Activated T-helper 17 cell treated with anti-CD3 and anti-CD28 coated beads, Interleukin-2, amount 50 U/mL, for 72 hours (primary cell): Measurements from ENCODE around the gene TAGLN. TPM values are rescaled to one million over a fixed set of nuclear protein-coding genes. Genes with fewer than 3 reads are reported as not detected.

Source experiments
- ATAC-seq: fragments of 150-1000 bp; cut with Tn5 transposase; replicated peaks from 2 replicates; pipeline ENCODE4 v1.10.0; 2021; ENCODE audit warnings: mild to moderate bottlenecking, moderate library complexity
- H3K27ac Mint-ChIP-seq: one replicate; pipeline ENCODE4 v1.8.0; 2022; ENCODE audit warnings: mixed read lengths
- H3K27me3 Mint-ChIP-seq: one replicate; pipeline ENCODE4 v1.8.0; 2022; ENCODE audit warnings: mixed read lengths
- H3K36me3 Mint-ChIP-seq: one replicate; pipeline ENCODE4 v1.8.0; 2022; ENCODE audit warnings: low read depth, mild to moderate bottlenecking, mixed read lengths
- H3K4me1 Mint-ChIP-seq: one replicate; pipeline ENCODE4 v1.8.0; 2022; ENCODE audit warnings: mixed read lengths
- H3K4me3 Mint-ChIP-seq: one replicate; pipeline ENCODE4 v1.8.0; 2022; ENCODE audit warnings: mild to moderate bottlenecking, mixed read lengths
- H3K9me3 Mint-ChIP-seq: one replicate; pipeline ENCODE4 v1.8.0; 2022; ENCODE audit warnings: mixed read lengths
- total RNA-seq, 2 donors: library from RNA; stranded (reverse); gene quantifications; one replicate each; pipeline ENCODE4 v1.2.3, GENCODE V29; 2022

The TAGLN gene
- total RNA-seq = 1 to 10 TPM; 5.1 to 9.6 TPM

GRCh38 chr11:117199053-117199915, at the start of gene TAGLN:
TSS of gene TAGLN (plus strand) at chr11:117199370. CDS start at chr11:117203014, 3,644 bp downstream.
- no peaks in the 10 kb centered on the region for H3K9me3 Mint-ChIP-seq
- no peak within 1 kb of the TSS for H3K4me3 Mint-ChIP-seq
- ATAC-seq = no peak
- no peaks in the 10 kb centered on the region for H3K27me3 Mint-ChIP-seq
- no peaks in the 10 kb centered on the region for H3K4me1 Mint-ChIP-seq
- peaks cover 15% of the 10 kb centered on the region for H3K36me3 Mint-ChIP-seq
- peak within 1 kb of the TSS; percentile 38 for H3K27ac Mint-ChIP-seq

- H3K4me3 Mint-ChIP-seq = no peak overlapping the region
- no peaks in the 10 kb centered on the region for H3K9me3 Mint-ChIP-seq
- no peaks in the 10 kb centered on the region for H3K27me3 Mint-ChIP-seq
- ATAC-seq = no peak
- peaks cover 4% of the 10 kb centered on the region for H3K4me1 Mint-ChIP-seq
- peaks cover 83% of the 10 kb centered on the region for H3K36me3 Mint-ChIP-seq
- no peak overlapping the region for H3K27ac Mint-ChIP-seq
These were observed 47.1 kb upstream of the TAGLN start for GRCh38 chr11:117152066-117152465.

GRCh38 chr11:117154468-117154867, 44.7 kb upstream of the TAGLN start:
- no peak for ATAC-seq
- no peaks in the 10 kb centered on the region for H3K4me1 Mint-ChIP-seq
- peaks cover 91% of the 10 kb centered on the region for H3K36me3 Mint-ChIP-seq
- no peak overlapping the region for H3K27ac Mint-ChIP-seq
- H3K9me3 Mint-ChIP-seq = no peaks in the 10 kb centered on the region
- H3K4me3 Mint-ChIP-seq = no peak overlapping the region
- H3K27me3 Mint-ChIP-seq = no peaks in the 10 kb centered on the region

- H3K9me3 Mint-ChIP-seq = no peaks in the 10 kb centered on the region
- H3K4me1 Mint-ChIP-seq = no peaks in the 10 kb centered on the region
- ATAC-seq = no peak
- no peaks in the 10 kb centered on the region for H3K27me3 Mint-ChIP-seq
- H3K36me3 Mint-ChIP-seq = peaks cover 98% of the 10 kb centered on the region
- H3K27ac Mint-ChIP-seq = no peak overlapping the region
- no peak overlapping the region for H3K4me3 Mint-ChIP-seq
These were observed 41.7 kb upstream of the TAGLN start for GRCh38 chr11:117157507-117157906.

- peaks cover 98% of the 10 kb centered on the region for H3K36me3 Mint-ChIP-seq
- no peak overlapping the region for H3K4me3 Mint-ChIP-seq
- H3K4me1 Mint-ChIP-seq = no peaks in the 10 kb centered on the region
- H3K9me3 Mint-ChIP-seq = no peaks in the 10 kb centered on the region
- no peak overlapping the region for H3K27ac Mint-ChIP-seq
- no peaks in the 10 kb centered on the region for H3K27me3 Mint-ChIP-seq
- peak; percentile 28 for ATAC-seq
These were observed 39.3 kb upstream of the TAGLN start for GRCh38 chr11:117159892-117160291.

GRCh38 chr11:117160826-117161225, 38.3 kb upstream of the TAGLN start:
- Mint-ChIP-seq H3K27ac (no peak overlapping the region), H3K36me3 (peaks cover 98% of the 10 kb centered on the region), H3K9me3 (no peaks in the 10 kb centered on the region), H3K27me3 (no peaks in the 10 kb centered on the region), H3K4me3 (no peak overlapping the region), H3K4me1 (no peaks in the 10 kb centered on the region)
- no peak for ATAC-seq

DNA sequence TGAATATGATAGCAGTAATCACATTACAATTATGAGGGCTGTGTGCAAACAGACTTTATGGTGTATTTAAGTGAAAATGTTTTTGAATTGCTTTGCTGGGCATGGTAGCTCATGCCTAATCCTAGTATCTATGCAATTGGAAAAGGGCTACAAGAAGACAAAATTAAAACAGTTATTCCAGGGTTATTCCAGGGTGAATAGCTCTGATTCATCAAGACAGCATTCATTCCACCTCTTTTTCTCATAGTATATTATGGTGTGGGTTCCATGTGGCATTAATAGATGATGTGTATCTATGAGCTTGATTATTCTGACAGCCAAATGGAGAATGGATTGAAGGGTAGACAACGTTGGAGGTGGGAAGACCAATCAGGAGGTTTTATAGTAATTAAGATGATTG, 32.7 kb upstream of the TAGLN start:
- Mint-ChIP-seq H3K9me3 (no peaks in the 10 kb centered on the region), H3K4me3 (no peak overlapping the region), H3K36me3 (peaks cover 100% of the 10 kb centered on the region), H3K27ac (no peak overlapping the region), H3K4me1 (no peaks in the 10 kb centered on the region), H3K27me3 (no peaks in the 10 kb centered on the region)
- no peak for ATAC-seq

GRCh38 chr11:117169736-117170135, 29.4 kb upstream of the TAGLN start:
- no peak for ATAC-seq
- Mint-ChIP-seq H3K9me3 (no peaks in the 10 kb centered on the region), H3K27me3 (no peaks in the 10 kb centered on the region), H3K27ac (no peak overlapping the region), H3K36me3 (peaks cover 73% of the 10 kb centered on the region), H3K4me1 (no peaks in the 10 kb centered on the region), H3K4me3 (no peak overlapping the region)

DNA sequence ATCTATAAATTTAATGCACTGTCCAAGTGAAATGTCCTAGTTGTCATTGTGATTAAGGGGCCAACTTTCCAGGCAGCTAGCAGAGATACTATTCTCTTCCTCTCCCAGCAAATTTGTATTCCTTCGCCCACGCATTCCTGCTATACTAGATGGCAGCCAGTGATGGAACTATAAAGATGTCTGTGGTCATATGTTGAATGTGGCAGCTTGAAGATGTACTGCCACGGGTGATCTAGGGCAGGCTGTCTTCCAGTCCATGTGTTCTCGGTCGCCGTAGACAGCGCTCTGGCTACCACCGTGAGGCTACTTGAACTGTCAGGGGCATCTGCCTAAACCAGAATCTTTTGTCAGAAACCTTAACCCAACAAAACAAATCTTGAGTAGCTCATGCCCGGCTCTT, 29.0 kb upstream of the TAGLN start:
- no peak for ATAC-seq
- Mint-ChIP-seq H3K4me3 (no peak overlapping the region), H3K9me3 (no peaks in the 10 kb centered on the region), H3K27me3 (no peaks in the 10 kb centered on the region), H3K36me3 (peaks cover 68% of the 10 kb centered on the region), H3K27ac (no peak overlapping the region), H3K4me1 (no peaks in the 10 kb centered on the region)

GRCh38 chr11:117171007-117171403, 28.2 kb upstream of the TAGLN start:
- H3K27me3 Mint-ChIP-seq = no peaks in the 10 kb centered on the region
- H3K27ac Mint-ChIP-seq = no peak overlapping the region

GRCh38 chr11:117171404-117172061, 27.6 kb upstream of the TAGLN start:
- H3K36me3 Mint-ChIP-seq = peaks cover 55% of the 10 kb centered on the region
- no peak for ATAC-seq
- no peak overlapping the region for H3K27ac Mint-ChIP-seq
- H3K4me1 Mint-ChIP-seq = no peaks in the 10 kb centered on the region
- H3K27me3 Mint-ChIP-seq = no peaks in the 10 kb centered on the region
- H3K9me3 Mint-ChIP-seq = no peaks in the 10 kb centered on the region
- H3K4me3 Mint-ChIP-seq = no peak overlapping the region

More at GRCh38 chr11:117171007-117171403, 28.2 kb upstream of the TAGLN start:
- H3K4me1 Mint-ChIP-seq = no peaks in the 10 kb centered on the region
- no peaks in the 10 kb centered on the region for H3K9me3 Mint-ChIP-seq
- no peak overlapping the region for H3K4me3 Mint-ChIP-seq
- no peak for ATAC-seq
- peaks cover 60% of the 10 kb centered on the region for H3K36me3 Mint-ChIP-seq

DNA sequence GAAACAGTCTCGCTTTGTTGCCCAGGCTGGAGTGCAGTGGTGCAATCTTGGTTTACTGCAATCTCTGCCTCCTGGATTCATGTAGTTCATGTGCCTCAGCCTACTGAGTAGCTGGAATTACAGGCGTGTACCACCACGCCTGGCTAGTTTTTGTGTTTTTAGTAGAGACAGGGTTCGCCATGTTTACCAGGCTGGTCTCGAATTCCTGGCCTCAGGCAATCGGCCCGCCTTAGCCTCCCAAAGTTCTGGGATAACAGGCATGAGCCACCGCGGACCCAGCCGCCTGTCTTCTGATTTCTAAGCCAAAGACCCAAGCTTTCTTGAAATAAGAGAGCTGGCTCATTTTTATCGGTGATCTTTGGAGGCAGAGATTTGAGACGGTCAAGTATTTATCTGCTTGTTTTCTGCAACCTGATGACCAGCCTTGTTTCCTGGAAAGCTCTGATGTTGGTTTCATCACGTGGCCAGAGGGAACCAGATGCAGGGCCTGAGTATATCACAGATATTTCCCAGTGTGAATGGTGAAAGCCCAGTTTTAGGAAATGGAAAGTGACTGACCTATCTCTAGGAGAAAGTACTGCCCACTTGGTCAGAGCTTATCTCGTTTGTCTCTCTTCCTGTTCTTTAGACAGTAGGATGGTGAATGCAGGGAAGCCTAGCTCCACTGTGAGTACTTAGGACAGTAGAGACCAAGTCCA, 26.3 kb upstream of the TAGLN start:
- Mint-ChIP-seq H3K4me1 (peaks cover 4% of the 10 kb centered on the region), H3K27ac (peak overlapping the region; percentile 38), H3K4me3 (no peak overlapping the region), H3K27me3 (no peaks in the 10 kb centered on the region), H3K9me3 (no peaks in the 10 kb centered on the region), H3K36me3 (peaks cover 42% of the 10 kb centered on the region)
- no peak for ATAC-seq

DNA sequence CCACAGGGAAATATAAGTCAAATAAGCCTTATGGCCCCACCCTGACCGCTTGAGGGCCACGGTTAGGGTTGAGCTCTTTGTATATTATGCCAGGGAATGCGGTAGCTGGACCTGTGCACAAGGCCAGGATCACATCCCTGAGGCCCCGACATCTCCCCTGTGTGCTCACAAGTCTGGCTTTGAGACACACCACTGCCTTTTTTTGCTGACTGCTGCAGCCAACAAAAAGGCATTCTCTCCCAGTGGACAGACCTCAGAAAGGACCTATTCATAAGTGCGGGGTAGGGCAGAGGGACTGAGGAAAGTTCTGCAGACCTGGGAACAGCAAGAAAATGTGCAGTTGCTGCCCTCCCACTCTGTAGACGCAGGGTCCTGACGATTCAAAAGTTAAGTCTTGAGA, 24.1 kb upstream of the TAGLN start:
- no peak for ATAC-seq
- Mint-ChIP-seq H3K4me1 (peaks cover 17% of the 10 kb centered on the region), H3K9me3 (no peaks in the 10 kb centered on the region), H3K27ac (peak overlapping the region; percentile 17), H3K4me3 (no peak overlapping the region), H3K27me3 (no peaks in the 10 kb centered on the region), H3K36me3 (peaks cover 19% of the 10 kb centered on the region)

GRCh38 chr11:117175781-117176180, 23.4 kb upstream of the TAGLN start:
- no peak for ATAC-seq
- no peak overlapping the region for H3K4me3 Mint-ChIP-seq
- H3K36me3 Mint-ChIP-seq = peaks cover 12% of the 10 kb centered on the region

More at GRCh38 chr11:117175781-117176180, 23.4 kb upstream of the TAGLN start:
- no peak overlapping the region for H3K27ac Mint-ChIP-seq
- H3K9me3 Mint-ChIP-seq = no peaks in the 10 kb centered on the region
- H3K4me1 Mint-ChIP-seq = peaks cover 22% of the 10 kb centered on the region
- H3K27me3 Mint-ChIP-seq = no peaks in the 10 kb centered on the region
